Measurements from ENCODE around the gene VSIG8.
A peak's percentile ranks its signal among the peaks of the same experiment; 100 is the strongest.
"Not testable (repeated sequence)": the region's sequence is repeated elsewhere in the genome, so short reads cannot be mapped to it uniquely, and the experiment has no call there.

The VSIG8 gene, protein sequence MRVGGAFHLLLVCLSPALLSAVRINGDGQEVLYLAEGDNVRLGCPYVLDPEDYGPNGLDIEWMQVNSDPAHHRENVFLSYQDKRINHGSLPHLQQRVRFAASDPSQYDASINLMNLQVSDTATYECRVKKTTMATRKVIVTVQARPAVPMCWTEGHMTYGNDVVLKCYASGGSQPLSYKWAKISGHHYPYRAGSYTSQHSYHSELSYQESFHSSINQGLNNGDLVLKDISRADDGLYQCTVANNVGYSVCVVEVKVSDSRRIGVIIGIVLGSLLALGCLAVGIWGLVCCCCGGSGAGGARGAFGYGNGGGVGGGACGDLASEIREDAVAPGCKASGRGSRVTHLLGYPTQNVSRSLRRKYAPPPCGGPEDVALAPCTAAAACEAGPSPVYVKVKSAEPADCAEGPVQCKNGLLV

DNA sequence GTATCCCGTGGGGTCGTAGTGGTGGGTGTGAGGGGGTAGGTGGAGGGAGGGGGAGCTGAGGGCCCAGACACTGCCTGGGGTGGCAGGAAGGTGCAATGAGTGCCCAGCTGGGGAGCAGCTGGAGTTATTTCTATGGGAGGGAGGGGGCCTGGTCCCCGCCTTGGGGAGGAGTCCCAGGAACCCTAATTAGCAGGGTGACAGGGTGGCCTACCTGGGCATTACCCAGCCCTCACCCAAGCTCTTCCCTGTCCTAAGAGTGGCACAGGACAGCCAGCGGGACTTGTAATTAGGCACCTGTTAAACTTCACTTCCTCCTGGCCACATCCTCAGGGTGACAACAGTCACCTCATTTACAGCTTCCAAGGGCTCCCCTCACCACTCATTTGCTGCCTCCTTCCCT is at the start of gene VSIG8:
Gene VSIG8 (minus strand): TSS at position 101 of the 400 bp plus-strand sequence. CDS start 136 bp downstream, outside the sequence.
- DNase-seq: no peak

DNA sequence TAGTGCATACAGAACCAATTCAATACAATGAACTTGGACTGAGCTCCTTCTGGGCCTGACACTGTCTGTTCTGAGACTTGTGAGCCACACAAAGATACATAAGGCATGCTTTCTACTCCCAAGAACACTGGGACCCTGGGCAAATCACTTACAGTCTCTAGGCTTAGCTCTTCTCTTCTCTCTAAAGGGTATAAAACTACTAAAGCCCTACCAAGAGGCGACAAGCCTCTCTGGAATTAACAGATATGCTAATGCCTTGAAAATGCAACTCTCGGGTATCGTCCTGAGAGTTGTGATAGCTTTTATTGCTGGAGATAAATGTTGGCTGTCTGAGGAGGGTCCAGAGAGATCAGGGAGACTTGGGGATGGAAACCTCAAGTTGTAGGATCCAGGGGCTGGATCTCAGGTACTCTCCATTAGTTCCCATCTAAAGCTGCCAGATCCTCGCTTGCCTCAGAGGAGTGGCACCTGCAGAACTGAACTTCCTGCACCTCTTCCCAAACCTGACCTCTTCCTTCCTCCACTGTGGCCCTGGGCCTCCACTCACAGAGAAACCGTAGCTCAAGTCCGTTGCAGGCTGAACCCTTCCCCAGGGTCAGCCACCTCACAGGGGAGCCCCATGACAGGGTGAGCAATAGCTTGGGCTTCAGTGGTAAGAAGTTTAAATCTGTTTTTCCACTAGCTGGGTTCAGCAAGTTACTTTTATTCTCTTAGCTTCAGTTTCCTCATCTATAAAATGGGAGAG is 49.0 kb upstream of the VSIG8 start:
- no peak for DNase-seq

DNA sequence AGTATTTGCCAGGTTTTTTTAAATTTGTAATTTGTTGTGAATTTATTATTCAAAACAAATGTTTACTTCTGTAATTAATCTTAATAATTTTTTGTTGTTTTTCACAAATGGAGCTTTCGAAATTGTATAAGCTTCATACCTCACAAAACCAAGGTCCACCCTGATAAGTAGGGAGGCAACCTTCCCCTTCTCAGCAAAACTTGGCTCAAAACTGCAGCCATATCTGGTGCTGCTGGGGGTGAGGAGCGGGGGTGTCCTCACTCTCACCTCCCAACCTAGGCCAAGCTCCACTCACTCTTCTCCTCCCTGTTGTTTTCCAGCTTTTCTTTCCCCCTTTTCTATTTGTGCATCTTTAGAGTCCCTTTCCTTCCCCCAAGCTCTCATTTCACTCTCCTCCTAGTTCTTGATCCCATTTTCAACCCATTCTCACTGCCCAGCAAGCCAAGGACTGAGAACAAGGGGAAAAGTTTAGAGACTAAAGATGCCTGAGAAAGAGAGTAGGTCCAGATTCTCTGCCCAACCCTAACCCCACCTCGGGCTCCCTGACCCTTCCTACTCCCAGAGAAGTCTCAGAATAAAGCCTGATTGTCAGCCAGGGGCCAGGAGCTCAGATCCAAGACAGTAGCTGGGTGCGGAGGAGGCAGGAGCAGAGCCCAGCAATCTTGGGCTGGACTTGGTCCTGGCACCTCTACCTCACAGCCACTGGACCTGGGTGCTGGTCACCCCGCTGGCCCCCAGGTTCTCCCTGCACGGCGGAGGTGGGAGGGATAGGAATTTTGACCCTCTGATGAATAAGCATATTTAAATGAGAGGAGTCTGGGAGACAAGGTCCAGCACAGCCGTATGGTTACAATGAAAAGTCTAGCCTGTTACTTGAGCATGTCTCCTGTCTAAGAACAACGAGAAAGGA is 45.8 kb upstream of the VSIG8 start:
- DNase-seq: no peak

DNA sequence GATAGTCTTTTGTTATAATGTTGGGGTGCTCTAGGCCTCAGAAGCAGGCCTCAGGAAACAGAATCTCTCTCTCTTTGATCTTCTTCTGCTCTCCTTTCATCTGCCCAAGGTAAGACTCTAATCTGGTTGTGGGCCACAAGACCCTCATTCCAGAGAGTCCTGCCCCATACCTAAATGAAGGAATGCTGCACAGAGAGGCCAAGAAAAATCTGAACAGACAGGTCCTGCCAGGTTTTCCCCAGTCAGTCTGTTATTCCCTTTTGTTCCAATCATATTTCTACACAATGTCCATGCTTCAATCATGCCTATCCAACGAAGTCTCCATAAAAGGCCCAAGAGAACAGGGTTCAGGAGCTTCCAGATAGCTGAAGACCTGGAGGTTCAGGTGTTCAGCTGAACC is 44.5 kb upstream of the VSIG8 start:
- DNase-seq: no peak

DNA sequence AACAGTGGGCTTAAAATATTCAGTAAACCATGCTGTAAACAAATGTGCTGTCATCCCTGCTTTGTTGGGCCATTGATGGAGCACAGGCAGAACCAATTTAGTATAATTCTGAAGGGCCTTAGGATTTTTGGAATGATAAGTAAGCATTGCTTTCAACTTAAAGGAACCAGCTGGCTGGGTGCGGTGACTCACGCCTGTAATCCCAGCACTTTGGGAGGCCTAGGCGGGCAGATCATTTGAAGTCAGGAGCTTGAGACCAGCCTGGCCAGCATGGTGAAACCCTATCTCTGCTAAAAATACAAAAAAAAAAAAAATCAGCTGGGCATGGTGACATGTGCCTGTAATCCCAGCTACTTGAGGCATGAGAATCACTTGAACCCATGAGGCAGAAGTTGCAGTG is 41.6 kb upstream of the VSIG8 start:
- DNase-seq: not testable (repeated sequence)

DNA sequence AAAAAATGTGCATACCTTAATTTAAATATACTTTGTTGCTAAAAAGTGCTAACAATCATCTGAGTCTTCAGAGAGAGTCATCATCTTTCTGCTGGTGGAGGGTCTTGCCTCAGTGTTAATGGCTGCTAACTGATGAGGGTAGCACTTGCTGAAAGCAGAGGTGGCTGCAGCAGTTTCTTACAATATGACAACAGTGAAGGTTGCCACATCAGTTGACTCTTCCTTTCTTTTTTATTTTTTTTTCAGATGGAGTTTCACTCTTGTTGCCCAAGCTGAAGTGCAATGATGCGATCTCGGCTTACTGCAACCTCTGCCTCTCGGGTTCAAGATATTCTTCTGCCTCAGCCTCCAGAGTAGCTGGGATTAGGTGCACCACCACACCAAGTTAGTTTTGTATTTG is 40.1 kb upstream of the VSIG8 start:
- no peak for DNase-seq

DNA sequence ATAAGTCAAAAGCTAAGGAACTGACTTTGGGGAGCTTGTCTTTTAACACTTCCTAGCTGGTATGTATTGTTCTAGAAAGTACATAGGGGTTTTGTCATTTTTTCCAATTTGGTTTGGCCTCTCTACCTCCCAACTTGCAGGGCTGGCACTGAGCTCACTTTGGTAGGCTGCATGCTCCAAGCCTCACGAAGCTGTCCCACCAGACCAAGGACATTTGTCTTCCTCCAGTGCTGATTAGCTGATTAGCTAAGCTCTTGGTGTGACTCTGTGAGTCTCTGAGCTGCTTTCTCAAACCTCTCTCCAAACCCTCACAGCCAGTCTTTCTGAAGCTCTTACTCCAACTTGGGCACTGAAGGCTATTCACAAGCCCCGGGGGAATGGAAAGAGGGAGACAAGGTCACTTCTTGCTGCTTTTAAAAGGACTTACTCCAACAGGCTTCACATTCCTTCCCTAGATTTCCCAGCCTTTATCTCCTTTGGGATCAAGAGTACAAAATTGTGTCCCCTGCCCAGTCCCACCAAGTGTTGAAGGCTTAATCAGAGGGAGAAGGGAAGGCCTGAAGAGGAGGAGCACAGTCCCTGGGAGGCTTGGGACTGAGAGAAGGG is 38.4 kb upstream of the VSIG8 start:
- peak; percentile 93 for DNase-seq

DNA sequence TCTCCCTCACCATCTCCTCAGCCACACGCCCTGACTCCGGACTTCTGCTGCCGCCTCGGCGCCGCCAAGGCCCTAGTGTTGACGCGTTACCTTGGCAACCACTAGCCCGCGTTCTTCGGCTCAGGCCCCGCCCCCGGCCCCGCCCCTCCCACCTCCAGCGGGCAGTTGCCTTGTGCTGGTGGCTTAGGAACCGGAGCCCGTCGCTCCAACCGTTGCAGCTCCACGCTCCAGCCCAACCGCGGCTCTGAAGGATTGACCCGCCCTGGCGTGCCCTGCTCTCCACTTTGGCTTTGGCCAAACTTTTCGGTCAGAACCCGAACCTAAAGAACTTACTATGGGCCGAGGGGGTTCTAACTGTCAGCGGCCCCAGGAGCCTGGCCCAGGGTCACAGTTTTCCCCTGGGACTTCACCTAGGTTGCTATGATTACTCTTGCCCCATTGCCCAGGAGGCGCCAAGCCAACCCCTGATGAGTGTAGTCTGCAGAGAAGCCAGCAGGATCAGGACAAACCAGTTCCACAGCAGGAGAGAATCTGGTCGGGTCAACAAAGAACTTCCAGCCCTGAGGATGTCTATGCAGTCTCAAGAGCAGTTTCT is 37.7 kb upstream of the VSIG8 start, which contains the start of gene CFAP45:
Gene CFAP45 (minus strand): TSS at position 80 of the 595 bp plus-strand sequence. CDS start 67 bp downstream, at position 13.
- DNase-seq: peak; percentile 98

DNA sequence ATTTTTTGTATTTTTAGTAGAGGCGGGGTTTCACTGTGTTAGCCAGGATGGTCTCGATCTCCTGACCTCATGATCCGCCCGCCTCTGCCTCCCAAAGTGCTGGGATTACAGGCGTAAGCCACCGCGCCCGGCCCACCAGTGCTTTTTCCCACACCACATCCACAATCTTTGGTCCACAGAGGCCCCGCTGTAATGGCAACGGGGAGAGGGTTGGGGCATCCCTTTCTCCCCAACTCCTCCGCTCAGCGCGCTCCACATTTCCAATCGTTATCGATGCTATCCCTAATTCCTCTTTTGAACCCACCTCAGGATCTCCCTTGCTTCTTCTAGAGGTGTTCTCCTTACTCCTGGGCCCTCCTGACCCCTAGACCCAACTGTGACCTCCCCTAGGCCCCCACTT is 37.2 kb upstream of the VSIG8 start:
- not testable (repeated sequence) for DNase-seq

DNA sequence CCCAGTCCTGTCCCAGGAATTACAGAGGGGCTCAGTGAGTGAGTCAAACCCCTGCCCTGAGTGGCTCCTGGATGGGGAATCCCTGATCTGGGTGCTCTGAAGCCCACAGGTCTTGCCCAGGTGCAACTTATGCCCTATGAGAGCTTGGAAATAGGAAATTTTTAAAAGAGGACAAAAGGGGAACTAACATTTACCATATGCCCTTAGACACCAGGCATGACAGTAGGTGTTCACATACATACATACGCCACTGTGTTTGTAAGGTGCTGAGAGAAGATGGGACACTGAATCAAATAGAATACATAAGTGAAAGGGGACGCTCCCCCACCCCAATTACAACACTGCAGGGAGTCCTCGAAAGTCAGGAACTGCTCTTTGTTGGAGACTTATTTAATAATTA is 36.1 kb upstream of the VSIG8 start:
- DNase-seq: no peak

DNA sequence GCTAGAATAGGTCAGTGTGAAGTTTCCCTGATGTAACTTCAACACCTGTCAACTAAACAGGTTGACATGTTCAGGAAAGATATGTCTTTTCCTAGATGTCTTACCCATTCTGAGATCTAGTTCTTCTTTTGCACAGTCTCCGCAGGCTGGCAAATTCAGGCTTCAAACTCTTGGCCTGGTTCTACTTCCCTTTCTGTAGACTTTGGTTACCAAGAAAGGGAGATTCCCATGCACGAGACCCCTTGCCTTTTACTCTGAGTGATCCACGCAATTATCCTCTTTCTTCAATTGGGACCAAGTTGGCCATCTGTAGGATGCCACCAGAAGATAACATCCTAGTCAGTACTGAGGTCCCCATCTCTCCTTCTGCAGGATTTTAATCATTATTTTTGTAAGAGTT is 35.5 kb upstream of the VSIG8 start:
- DNase-seq: no peak

DNA sequence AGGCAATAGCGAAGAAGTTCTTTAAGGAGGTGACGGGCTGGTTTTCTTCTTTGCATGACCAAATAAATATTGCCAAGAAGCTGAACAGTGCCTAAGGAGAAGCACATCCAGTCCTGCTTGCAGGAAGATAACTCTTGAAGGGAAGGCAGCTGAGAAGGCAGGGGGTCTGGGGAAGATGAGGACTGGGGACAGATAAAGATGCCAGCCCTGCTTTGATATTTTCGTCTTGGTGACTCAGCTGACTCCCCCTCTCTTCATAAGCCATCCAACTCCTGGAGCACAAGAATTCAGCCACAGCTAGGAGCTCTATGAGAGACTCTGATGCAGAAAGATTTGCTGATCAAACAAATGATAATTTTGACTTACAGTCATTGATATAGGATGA is 34.1 kb upstream of the VSIG8 start:
- no peak for DNase-seq

DNA sequence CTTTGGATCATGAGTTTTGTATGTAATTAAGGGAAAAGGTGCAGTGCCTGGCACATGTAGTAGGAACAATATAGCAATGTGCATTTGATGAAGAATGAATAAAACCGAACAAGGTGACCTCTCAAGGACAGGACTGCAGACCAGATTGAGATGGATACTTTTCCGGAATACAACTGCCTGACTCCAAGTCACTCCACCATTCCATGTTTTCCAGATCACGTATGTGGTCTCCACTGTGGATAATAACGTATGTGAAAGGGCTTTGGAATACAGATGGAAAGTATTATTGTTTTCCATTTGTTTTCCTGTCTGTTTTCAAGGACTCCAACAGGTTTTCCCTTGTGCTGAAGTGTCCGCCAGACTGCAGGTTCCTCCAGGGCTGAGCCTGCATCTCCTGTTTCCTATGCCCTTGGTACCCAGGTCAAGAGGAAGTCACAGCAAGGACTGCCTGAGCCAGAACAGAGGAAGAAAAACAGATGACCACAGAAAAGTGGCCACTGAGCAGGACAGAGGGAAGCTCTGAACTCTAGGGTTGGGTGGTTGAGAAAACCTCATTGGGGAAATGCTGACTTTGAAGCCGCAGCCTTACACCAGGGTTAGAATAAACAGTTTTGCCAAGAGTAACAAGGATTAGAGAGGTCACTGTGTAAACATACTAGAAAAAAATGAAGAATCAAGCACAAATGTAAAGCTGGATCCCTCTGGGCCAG is 33.5 kb upstream of the VSIG8 start:
- no peak for DNase-seq

DNA sequence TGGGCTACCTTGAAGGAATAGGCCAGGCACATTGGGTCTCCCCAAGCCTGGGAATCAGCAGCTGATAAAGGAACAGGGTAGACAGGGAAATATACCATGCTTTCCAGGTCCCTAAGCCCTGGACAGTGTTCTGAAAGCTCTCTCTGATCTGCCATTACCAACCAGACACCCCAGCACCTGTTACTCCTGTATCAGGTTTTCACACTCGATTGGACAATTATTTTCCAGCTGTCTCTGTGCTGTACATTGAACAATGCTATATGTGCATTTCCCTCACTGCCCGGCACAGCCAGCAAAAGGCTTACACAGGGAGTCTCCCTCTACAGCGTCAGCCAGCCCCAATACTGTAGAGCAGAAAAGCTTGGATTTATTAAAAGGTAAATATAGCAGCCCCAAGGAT is 32.8 kb upstream of the VSIG8 start:
- no peak for DNase-seq

DNA sequence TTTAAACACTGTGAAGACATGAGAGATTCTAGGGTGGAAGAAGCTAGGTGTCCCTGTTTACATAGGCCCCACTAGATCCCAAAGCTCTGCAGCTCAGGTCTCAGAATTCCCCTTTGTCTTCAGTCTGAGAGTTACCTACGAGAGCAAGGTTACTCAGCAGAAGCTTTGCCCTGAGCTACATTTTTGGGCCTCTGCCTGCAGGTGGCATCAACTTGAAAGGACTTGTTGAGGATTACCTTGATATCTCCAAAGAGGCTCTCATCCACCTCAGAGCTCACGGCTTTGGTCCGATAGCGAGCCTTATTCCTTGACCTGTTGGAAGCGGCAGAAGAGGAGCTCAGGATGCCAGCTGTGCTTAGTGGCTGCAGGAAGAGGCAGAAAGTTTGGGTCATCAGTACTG is 30.5 kb upstream of the VSIG8 start:
- DNase-seq: peak; percentile 60

DNA sequence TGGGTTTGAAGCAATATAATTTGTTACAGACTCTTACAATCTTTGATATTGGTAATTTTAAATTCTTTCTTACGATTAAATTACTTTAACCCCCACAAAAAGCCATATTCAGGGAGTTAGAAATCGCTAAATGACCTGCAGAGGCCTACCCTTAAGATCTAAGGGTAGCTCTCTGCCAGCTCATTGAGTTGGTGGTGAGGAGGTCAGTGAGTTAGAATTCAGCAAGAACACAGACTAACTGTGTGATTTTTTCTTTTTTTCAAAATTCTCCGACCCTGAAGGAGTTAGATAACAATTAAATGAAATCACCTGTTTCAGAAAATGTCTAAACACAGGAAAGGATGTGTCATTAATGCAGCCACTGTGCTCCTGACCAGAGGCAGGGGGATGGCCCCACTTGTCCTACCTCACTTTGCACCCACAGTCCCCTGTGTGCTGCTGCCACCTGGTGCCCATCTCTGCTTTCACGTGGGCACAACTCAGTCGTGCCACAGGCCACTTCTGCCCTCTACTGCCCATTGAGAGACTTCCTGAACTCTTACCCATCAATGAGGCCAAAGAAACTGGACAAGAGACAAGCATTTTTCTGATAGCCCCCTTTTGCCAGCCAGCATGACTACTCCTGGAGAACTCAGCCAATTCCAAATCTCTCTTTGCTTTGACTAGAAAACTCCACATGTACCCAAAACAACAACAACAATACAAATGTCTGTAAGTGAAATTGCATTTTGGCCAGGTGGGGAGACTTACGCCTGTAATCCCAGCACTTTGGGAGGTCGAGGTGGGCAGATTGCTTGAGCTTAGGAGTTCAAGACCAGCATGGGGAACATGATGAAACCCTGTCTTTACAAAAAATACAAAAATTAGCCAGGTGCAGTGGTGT is 29.1 kb upstream of the VSIG8 start:
- DNase-seq: peak; percentile 89

DNA sequence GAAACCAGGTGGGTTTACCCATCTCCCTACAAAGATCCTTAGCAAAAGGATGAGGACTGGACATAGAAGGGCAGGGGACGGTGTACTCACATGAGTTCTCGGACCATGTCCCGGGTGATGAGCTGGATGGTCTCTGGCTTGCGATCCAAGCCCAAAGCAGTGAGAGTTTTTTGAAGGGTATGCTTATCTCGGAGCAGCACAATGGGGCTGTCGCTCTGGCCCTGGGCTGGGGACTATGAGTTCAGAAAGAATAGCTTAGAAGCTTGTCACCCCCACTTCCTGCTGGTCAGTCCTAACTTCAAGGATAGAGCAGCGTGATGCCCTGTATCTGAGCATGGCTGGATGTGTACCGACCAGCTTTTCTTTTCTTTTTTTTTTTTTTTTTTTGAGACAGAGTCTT is 27.9 kb upstream of the VSIG8 start:
- no peak for DNase-seq

DNA sequence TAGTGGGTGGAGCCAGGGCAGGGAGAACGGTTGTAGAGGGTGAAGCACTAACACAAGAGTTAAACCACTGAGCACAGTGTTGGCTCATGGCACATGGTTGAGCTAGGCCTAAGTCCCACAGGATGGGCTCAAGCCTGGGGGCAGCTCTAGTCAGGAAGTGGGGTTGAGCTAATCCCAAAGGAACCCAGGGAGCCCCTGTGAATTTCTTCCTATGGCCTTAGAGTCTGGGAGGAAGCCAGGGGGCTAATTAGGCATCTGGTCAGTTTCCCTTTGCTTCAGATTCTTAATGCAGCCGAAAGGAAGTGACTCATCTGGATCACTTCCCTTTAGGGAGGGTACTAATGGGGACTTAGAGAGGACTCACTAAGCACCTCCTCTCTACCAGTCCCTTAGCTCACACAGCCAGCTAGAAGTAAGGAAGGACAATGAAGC is 27.4 kb upstream of the VSIG8 start:
- peak; percentile 87 for DNase-seq

DNA sequence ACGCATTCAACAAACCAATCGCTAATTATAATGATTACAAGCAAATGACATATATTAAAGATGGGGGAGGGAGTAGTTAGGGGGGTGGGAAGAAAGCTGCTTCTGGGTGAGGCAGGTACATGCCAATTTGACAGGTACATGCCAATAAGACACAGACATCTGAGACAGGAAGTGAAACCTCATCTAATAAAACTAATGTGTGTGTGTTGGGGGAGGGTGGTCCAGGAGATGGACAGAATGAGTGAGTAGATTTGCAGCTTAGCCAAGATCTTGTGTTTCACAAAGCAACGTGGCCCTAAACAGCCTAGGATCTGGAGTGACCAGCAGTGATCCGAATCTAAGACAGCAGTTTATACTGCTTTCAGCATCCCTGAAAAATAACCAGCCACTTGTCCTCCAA is 26.7 kb upstream of the VSIG8 start:
- DNase-seq: no peak

DNA sequence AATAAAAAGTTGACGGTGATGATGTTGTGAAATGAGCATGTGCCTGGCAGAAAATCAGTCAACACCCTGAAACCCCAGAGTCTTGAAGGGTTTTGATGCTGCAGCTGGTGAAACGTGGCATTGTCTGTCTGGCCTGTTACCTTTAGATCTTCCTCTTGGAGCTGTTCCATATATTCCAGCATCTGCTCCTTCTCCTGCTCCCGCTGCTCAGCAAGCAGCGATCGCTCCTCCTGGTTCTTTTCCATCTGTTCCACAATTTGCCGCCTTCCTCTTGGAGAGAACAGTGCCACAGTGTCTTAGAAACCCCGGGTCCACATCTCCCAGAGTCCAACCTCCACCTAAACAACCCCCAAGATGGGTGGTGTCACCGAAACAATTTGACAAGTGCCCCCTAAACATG is 21.8 kb upstream of the VSIG8 start:
- no peak for DNase-seq

DNA sequence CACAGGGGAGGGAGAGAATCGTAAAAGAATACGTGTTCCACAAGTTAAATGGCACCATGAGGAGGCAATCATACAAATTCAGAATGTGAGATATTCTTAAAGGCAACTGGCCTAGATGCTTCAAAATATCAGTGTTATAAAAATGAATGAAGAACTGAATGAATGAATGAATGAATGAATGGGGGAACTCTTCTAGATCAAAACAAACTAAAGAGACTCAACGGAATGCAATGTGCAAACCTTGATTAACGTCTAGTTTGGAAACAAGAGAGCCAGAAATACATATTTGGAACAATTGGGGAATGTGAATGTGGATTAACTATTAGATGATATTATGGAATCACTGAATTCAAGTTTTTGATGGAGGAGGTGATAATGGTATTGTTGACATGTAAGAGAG is 20.7 kb upstream of the VSIG8 start:
- no peak for DNase-seq

Measured in islet precursor cell (in vitro differentiated cells).